ENCODE results near the gene TNNT3.

The TNNT3 gene

DNA sequence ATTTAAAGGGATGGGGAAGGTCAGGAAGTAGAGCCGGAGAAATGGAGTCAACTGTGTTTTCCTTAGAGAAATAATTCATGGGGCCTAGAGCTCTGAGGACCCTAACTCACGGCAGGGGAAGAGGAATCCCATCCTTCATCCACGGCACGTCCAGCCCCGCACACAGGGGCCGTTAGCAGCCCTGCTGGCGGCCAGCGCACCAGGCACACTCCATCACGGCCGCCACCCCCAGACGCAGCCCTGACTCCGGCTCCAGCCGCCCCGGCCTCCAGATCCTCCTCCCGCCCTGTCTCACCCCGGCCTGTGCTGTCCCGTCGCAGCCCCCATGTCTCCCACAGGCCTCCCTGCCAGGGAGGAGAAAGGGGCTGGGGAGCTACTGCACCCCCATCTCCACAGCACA is 38.9 kb downstream of the TNNT3 start:
- no peak for DNase-seq (ENCODE audit: low read depth)

DNA sequence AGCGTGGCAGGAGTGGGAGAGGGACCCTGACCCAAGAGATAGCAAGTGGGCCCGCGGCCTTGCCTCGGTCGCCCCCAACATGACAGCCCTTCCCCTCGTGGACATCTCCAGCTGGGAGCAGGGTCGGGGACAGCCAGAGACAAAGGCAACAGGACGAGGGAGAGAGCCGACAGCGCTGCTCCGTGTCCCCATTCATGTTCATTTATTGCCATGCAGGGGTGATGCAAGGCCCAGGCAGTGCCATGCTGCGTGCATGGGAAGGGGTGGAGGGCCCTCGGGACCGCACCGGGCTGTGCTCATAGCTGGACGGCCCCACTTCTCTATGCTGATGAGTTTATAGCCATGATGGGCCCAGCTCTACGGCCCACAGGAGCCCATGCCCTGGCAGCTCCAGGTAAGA is 40.3 kb downstream of the TNNT3 start:
- DNase-seq (ENCODE audit: low read depth): no peak

DNA sequence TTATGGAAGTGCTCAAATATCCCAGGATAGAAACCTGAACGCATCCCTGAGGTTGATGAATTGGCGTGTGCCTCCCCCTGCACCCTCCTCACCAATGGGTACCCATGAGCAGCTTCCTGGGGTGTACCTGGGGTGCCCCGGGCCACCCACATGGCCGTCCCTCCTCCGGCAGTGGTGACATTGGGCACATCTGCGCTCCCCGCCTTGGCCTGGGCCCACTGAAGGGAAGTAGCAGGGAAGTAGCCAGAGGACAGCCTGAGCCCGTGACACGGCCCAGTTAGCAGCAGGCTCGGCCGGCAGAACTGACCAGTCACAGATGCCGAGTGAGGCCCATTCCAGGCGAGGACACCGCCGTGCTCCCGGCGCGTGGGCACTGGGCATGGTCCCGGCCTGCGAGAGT is 44.4 kb downstream of the TNNT3 start:
- no peak for DNase-seq (ENCODE audit: low read depth)

DNA sequence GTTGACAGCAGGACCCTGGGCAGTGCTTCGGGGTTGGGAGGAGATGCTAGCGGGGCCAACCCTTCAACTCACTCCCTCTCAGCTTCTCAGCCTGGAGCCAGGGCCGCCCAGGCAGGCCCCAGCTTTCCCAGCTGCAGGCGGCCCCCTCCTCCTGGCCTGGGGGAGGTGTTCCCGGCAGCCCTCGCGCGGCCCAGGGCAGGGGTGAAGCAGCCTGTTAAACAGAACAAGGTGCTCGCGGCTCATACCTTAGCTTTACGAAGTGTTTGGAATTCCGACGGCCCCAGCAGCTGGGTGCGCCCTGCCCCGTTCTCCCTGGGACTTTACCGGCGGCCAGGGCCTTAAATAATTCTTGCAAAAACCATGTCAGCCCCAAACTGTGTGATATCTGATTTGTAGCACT is 44.8 kb downstream of the TNNT3 start:
- DNase-seq (ENCODE audit: low read depth): no peak

DNA sequence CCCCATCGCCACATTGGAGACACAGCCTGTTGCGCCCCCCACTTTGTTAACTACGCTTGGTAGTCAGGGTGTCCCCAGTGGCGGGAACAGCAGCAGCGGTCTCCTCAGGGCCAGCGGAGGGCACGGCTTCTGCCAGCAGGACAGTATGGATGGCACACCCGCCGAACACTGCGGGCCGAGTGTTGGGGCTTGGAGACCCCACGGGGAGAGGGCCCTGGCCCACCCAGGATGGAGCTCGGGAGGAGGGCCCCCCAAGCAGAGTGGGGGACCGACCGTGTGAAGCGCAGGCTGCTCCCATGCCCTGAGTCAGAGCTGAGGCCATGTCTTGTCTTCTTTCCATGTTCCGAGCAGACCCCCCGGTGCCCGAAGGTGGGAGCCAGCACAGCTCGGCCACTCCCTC is 45.5 kb downstream of the TNNT3 start:
- DNase-seq (ENCODE audit: low read depth): no peak

DNA sequence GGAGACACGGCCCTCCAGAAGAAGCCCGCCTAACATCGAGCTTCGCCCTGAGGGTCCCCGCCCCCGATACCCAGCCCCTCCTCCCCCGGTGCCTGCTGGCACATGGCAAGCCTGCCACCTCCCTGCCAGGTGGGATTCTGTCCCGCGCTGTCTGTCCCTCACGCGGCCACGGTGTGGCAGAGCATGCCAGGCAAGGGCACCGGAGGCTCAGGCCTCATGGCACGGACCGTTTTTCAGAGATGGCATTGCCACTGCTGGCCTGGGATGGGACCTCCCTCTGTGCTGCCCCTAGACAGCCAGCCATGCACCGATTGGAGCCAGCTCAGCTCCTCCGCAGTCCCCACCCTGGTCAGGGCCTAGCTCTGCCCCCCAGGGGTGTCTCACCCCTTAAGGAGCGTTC is 47.0 kb downstream of the TNNT3 start:
- DNase-seq (ENCODE audit: low read depth): no peak

DNA sequence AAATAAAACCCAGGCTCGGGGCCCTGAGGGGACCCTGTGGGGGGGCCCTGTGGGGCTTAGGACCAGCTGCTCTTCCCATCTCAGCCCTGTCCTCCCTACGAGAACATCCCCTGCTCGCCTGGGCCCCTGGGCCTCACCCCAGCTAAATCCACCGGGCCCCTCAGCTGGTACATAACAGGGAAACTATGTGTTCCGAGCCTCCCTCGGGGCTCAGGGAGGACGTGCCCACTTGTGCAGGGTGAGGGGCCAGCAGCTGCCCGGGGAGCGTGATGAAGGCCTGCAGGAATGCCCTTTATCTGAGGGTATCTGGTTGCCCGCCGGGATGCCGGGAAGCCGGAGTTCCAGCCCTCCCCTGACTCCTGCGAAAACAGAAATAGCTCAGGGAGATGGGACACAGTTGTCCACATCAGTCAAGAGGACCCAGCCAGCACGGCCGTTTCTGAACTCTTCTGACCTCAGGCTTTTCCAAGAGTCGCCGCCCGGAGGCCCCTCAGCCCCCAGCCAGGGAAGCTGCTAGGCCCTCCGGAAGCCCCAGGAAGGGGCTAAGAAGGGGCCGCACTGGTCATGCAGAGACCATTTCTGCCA is 48.2 kb downstream of the TNNT3 start:
- no peak for DNase-seq (ENCODE audit: low read depth)

DNA sequence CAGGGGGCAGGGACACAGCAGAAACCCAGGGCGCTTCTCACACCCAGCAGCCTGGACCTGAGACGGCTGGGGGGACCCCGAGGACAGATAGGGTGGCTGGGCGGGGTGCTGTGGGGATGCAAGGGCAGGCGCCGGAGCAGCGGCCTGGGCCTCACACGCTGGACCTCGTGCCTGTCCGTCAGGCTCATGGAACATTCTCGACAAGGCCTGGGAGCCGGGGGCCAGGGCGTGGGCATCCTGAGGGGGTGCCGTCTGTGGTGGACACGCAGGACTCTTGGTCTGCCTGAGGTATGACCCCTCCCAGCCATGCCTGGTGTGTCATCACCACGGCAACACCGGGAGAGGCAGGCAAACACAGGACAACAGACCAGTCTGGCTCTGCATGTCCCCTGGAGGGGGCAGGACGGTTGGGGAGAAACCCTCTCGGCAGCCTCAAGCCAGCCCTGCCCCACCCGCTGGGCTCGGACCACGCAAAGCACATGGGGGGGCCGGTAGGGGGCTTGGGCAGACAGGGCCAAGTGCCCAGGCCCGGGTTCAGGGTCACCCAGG is 49.0 kb downstream of the TNNT3 start:
- no peak for DNase-seq (ENCODE audit: low read depth)

DNA sequence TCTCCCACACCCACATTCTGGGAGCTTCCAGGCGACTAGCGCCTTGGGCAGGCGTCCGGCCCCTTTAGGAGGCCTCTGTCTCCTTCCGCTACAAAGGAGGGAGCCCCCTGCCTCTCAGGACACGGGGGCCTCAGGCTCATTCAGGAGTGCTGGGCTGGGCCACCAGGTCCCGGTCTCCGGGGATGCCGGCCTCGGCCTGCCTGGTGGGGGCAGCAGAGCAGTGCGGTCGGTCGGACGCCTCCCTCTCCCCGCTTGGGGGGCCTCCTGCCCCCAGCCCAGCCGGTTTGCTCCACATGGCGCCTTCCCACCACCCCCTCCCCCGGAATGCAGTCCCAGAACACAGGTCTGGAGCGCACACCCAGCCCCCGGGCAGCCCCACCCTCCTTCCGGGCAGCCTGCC is 49.5 kb downstream of the TNNT3 start:
- DNase-seq (ENCODE audit: low read depth): no peak

DNA sequence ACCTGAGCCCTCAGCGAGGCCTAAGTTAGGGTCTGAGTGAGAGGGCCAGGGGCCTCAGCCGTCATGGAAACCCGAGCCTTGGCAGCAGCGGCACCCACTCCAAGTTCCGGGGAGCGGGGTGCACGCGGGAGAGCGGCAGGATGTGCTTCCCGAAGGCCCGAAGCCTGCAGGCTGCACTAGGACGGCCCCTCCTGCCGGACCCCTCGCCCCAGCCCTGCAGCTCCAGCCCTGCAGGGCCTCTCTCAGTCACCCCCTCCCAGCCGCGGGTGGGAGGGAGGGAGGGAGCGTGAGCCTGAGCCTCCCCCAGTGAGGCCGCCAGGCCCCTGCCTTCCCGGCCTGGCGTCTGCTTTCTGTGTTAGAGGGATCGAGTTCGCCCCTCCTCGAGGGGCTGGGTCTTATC is 50.3 kb downstream of the TNNT3 start:
- DNase-seq (ENCODE audit: low read depth): no peak

DNA sequence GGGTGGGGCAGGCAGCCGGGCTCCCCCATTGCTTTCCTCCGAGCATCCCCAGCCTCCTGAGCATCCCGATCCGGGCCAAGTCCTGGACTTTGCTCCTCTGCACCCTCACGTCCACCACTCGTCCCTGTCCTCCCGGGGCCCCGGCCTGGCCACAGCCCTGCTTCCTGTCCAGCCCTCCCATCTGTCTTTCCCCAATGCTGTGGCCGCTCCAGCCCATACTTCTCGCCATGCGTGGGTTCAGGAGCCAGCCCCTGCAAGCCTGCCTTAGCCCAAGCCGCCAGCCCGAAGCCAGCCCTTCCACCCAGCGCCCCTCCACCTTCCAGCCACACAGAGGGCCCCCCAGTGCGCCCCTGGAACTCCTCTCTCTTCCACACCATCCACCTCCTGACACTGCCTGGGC is 51.5 kb downstream of the TNNT3 start:
- no peak for DNase-seq (ENCODE audit: low read depth)

DNA sequence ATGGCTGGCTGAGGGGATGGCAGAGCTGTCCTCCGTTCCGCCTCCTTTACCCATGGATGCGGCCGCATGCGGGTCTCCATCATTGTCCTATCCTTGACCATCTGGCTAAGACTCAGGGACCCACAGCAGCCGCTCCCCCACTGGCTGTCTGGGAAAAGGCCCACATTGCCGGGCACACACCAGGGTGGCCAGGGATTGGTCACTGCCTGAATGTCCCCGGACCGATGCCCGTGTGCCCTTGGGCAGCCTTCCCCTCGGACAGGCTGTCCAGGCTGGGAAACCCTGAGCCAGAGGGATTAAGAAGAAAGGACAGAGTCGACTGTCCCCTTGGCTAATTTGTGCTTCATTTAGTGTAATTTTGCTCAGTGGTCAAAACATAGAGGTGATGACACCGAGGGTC is 55.7 kb downstream of the TNNT3 start:
- no peak for DNase-seq (ENCODE audit: low read depth)

DNA sequence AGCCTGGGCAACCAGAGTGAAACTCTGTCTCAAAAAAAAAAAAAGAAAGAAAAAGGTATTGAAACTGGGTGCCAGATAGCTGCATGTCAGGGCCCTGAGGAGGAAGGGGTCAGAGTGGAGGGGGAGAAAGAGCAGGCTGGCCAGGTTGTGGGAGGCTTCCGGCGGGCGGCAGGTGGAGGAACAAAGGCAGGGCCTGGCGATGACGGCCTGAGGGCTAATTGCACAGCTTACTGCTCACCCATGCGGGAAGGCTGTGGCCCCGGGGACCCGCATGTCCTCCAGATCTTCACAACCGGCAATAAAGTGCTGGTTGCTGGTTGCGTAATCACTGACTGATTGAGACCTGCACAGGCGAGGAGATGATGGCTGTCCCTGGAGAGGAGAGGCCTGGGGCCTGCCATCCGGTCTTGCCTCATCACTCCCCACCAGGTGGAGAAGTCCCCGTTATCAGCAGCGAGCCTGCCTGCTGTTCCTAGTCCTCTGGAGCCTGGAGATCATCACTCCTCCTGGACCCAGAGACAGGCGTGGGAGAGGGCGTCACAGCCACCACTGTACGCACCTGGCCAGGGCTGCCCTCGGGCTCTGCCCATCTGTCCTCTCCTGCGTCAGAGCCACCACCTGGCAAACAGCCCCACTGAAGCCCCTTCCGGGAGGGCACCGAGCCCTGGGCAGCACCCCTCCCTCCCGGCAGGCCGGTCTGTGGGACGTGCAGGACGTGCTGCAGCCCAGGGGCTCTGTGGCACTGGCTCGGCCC is 59.4 kb downstream of the TNNT3 start:
- DNase-seq (ENCODE audit: low read depth): no peak

DNA sequence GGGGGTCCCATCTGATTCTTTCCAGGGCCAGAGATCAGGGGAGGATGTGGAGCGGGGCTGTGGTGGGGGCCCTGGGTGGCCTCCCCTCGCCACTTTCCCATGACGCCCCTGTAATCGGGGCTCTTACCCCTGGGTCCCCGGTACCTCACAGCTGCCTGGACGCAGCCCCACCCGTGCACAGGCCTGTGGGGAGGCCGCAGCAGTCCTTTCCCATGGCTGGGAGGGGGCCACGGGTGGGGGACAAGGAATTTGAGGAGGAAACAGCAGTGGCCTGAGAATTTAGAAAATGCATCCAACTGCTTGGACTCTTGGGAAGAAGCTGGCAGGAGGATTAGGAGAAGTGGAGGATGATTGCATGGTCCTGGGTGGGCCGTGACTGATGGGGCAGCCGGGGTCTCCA is 60.1 kb downstream of the TNNT3 start:
- DNase-seq (ENCODE audit: low read depth): no peak

DNA sequence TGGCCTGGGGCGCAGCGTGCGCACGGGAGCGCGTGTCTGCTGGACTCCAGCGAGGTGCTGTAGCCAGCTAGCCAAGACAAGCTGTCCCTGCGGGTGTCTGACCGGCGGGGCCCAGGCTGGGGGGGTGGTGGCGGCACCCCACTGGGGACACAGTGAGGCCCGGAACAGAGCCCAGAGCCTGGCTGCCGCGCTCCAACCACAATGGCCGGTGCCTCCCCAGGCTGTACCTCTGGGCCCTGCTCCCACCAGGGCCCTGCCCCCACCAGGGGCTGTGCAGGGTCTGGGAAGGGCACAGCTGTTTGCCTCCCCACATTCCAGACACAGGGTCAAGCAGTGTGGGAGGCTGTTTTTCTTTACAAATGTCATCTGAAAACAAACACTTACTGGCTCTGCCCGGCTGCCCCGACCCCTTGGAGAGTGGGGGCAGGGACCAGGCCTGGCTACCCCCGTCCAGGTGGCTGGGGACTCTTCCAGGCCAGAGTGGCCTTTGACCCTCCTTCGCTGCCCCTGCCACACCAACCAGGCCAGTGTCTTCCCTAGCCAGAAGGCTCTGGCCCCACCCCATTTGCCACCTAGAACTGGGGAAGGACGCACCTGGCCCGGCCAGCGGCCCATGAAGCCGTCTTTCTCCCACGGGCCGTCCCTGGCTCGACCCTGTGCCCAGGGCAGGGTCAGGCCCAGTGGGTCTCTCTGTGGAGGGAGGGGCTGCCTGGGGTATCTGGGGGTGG is 63.5 kb downstream of the TNNT3 start:
- no peak for DNase-seq (ENCODE audit: low read depth)

DNA sequence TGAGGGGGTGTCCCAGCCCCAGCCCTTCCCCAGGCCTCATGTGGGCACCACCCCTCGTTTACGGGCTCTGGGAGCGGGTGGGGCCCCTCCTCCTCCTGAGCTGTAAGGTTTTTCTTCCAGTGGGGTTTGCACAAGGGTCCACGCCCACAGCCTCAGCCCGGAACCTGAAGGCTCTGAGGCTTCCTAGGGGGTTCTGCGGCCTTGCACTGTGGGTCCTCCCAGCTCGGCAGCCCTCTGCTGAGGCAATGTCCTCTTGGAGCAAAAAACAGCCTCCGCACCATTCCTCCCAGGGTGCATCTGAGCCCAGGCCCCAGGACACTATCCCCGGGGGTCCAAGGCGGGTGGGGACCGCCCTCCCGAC is 64.1 kb downstream of the TNNT3 start:
- no peak for DNase-seq (ENCODE audit: low read depth)

DNA sequence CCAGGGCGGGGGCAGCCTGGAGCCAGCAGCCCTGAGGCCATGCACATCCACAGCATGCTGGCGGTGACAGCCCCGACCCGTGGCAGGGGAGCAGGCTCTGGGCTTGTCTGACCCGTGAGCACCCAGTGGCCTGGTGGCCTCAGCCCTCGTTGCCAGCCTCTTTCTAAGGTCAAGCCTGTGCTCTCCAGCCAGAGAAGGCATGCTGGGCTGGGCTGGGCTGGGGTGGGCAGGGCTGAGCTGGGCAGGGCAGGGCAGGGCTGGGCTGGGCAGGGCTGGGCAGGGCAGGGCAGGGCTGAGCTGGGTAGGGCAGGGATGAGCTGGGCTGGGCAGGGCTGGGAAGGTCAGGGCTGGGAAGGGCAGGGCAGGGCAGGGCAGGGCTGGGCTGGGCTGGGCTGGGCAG is 67.5 kb downstream of the TNNT3 start:
- no peak for DNase-seq (ENCODE audit: low read depth)

DNA sequence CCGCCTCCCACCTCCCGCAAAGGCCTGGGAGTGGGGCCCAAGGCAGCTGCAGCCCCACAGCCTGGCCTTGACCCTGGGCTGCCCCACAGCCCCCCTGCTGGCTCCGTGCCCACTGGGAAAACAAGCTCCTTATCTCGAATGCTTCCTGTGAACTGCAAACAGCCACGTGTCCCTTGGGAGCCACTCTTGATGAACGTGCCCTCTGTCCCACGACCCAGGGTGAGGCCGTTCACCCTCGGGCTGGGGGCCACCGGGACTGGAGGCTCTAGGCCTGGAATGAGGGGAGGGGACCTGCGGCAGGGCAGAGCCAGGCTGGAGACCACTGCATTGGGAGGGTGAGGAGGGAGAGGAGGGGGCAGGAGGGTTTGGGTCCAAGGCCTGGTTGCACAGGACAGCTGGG is 68.7 kb downstream of the TNNT3 start:
- no peak for DNase-seq (ENCODE audit: low read depth)
